ENCODE measurements around the gene FOXM1. TPM values are rescaled to one million over a fixed set of nuclear protein-coding genes. Genes with fewer than 3 reads are reported as not detected.

Gene FOXM1
- total and polyA plus RNA-seq, 2 of the 13 experiments (the other 11 are each of a cell fraction or from before 2014, with no cell fraction given) = 17.1 to 25.9 TPM

DNA sequence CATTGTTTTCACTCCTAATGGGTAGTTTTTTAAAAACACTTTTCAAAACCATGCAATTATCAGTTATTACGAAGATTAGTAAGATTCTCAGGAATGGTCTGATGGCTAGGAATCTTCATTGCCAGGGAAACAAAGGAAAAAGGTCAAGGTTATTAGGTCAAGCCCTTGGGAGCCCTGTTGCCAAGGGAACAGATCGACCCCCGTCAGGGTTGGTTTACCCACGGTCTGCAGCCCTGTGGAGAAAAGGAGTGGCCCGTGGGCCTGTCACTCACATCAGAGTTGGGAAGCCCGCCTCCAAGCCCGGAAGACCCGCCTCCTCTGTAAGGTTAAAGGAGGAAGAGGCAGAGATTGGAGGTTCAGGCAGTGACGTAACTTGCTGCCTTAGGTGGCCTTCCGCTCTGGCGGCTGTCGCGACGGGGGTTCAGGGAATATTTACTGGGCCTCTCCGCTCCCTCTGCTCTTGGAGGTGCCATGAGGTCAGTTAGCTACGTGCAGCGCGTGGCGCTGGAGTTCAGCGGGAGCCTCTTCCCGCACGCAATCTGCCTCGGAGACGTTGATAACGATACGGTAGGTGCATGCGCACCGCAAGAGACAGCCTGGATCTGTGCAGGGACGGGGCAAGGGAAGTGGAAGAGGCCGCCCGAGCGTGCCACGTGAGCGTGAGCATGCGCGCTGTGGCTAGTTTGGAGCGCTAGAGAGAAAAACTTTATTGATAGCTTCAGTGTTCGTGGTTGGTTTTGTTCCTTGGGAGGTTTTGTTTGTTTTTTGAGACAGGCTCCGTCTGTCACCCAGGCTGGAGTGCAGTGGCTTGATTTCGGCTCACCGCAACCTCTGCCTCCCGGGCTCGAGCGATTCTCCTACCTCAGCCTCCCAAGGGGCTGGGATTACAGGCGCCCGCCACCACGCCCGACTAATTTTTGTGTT lies 64.4 kb downstream of the FOXM1 start, which contains the start of gene ITFG2 (continued):
- TF ChIP-seq, protein P1, sequence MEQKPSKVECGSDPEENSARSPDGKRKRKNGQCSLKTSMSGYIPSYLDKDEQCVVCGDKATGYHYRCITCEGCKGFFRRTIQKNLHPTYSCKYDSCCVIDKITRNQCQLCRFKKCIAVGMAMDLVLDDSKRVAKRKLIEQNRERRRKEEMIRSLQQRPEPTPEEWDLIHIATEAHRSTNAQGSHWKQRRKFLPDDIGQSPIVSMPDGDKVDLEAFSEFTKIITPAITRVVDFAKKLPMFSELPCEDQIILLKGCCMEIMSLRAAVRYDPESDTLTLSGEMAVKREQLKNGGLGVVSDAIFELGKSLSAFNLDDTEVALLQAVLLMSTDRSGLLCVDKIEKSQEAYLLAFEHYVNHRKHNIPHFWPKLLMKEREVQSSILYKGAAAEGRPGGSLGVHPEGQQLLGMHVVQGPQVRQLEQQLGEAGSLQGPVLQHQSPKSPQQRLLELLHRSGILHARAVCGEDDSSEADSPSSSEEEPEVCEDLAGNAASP (CRISPR knock-in tag; IDR thresholded peaks at IDR 0.05; ENCODE audit: borderline replicate concordance) = peak; percentile 79; the same call in 1 of the 2 replicates
- TF ChIP-seq ZNF761 (CRISPR knock-in tag; conservative IDR thresholded peaks at IDR 0.05) (peak; percentile 77; the same call in 1 of the 2 replicates), KDM6A (CRISPR knock-in tag; IDR thresholded peaks at IDR 0.05; ENCODE audit: low read depth) (no peak; the same call in 1 of the 2 replicates), DNMT3B (CRISPR knock-in tag; conservative IDR thresholded peaks at IDR 0.05) (no peak; the same call in 1 of the 2 replicates), CCAR2 (optimal IDR thresholded peaks at IDR 0.05; ENCODE audit: low read depth, low read length) (peak; percentile 59), KDM2A (CRISPR knock-in tag; IDR thresholded peaks at IDR 0.05; ENCODE audit: borderline replicate concordance, low read depth) (peak; percentile 94), ZNF816 (CRISPR knock-in tag; IDR thresholded peaks at IDR 0.05; ENCODE audit: borderline replicate concordance) (no peak), ZBTB7A (CRISPR knock-in tag; IDR thresholded peaks at IDR 0.05) (no peak), ETV6 (CRISPR knock-in tag; conservative IDR thresholded peaks at IDR 0.05) (peak; percentile 90), NFRKB (IDR thresholded peaks at IDR 0.05) (no peak), POGZ (CRISPR knock-in tag; IDR thresholded peaks at IDR 0.05) (peak; percentile 79), ZSCAN25 (CRISPR knock-in tag; IDR thresholded peaks at IDR 0.05) (peak; percentile 93), ZBTB3 (CRISPR knock-in tag; IDR thresholded peaks at IDR 0.05; ENCODE audit: borderline replicate concordance, low read depth) (no peak), ISX (CRISPR knock-in tag; conservative IDR thresholded peaks at IDR 0.05) (no peak), SYNCRIP (IDR thresholded peaks at IDR 0.05; ENCODE audit: insufficient read depth, low read depth, low read length) (no peak)
- TF ChIP-seq, protein P2, sequence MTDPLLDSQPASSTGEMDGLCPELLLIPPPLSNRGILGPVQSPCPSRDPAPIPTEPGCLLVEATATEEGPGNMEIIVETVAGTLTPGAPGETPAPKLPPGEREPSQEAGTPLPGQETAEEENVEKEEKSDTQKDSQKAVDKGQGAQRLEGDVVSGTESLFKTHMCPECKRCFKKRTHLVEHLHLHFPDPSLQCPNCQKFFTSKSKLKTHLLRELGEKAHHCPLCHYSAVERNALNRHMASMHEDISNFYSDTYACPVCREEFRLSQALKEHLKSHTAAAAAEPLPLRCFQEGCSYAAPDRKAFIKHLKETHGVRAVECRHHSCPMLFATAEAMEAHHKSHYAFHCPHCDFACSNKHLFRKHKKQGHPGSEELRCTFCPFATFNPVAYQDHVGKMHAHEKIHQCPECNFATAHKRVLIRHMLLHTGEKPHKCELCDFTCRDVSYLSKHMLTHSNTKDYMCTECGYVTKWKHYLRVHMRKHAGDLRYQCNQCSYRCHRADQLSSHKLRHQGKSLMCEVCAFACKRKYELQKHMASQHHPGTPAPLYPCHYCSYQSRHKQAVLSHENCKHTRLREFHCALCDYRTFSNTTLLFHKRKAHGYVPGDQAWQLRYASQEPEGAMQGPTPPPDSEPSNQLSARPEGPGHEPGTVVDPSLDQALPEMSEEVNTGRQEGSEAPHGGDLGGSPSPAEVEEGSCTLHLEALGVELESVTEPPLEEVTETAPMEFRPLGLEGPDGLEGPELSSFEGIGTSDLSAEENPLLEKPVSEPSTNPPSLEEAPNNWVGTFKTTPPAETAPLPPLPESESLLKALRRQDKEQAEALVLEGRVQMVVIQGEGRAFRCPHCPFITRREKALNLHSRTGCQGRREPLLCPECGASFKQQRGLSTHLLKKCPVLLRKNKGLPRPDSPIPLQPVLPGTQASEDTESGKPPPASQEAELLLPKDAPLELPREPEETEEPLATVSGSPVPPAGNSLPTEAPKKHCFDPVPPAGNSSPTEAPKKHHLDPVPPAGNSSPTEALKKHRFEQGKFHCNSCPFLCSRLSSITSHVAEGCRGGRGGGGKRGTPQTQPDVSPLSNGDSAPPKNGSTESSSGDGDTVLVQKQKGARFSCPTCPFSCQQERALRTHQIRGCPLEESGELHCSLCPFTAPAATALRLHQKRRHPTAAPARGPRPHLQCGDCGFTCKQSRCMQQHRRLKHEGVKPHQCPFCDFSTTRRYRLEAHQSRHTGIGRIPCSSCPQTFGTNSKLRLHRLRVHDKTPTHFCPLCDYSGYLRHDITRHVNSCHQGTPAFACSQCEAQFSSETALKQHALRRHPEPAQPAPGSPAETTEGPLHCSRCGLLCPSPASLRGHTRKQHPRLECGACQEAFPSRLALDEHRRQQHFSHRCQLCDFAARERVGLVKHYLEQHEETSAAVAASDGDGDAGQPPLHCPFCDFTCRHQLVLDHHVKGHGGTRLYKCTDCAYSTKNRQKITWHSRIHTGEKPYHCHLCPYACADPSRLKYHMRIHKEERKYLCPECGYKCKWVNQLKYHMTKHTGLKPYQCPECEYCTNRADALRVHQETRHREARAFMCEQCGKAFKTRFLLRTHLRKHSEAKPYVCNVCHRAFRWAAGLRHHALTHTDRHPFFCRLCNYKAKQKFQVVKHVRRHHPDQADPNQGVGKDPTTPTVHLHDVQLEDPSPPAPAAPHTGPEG (CRISPR knock-in tag; IDR thresholded peaks at IDR 0.05) = peak; percentile 88
- TF ChIP-seq, protein P3, sequence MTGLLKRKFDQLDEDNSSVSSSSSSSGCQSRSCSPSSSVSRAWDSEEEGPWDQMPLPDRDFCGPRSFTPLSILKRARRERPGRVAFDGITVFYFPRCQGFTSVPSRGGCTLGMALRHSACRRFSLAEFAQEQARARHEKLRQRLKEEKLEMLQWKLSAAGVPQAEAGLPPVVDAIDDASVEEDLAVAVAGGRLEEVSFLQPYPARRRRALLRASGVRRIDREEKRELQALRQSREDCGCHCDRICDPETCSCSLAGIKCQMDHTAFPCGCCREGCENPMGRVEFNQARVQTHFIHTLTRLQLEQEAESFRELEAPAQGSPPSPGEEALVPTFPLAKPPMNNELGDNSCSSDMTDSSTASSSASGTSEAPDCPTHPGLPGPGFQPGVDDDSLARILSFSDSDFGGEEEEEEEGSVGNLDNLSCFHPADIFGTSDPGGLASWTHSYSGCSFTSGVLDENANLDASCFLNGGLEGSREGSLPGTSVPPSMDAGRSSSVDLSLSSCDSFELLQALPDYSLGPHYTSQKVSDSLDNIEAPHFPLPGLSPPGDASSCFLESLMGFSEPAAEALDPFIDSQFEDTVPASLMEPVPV (CRISPR knock-in tag; IDR thresholded peaks at IDR 0.05) = peak; percentile 76
- TF ChIP-seq, protein P4, sequence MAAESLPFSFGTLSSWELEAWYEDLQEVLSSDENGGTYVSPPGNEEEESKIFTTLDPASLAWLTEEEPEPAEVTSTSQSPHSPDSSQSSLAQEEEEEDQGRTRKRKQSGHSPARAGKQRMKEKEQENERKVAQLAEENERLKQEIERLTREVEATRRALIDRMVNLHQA (CRISPR knock-in tag; IDR thresholded peaks at IDR 0.05) = 0 out of 2 replicates have a peak, but pooled peaks have one; percentile 29
- TF ChIP-seq, protein P5, sequence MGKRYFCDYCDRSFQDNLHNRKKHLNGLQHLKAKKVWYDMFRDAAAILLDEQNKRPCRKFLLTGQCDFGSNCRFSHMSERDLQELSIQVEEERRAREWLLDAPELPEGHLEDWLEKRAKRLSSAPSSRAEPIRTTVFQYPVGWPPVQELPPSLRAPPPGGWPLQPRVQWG (CRISPR knock-in tag; IDR thresholded peaks at IDR 0.05; ENCODE audit: borderline replicate concordance, low read depth) = no peak
